GM19397 (cell line): ENCODE results near the gene SLC39A6.
"Not testable (repeated sequence)": the region's sequence is repeated elsewhere in the genome, so short reads cannot be mapped to it uniquely, and the experiment has no call there.

Source experiments
- ATAC-seq: cut with Tn5 transposase; IDR thresholded peaks from one replicate; pipeline ENCODE4 v1.9.1; 2021; ENCODE audit warnings: mild to moderate bottlenecking, moderate library complexity; ENCODE audit not compliant: unreplicated experiment

The SLC39A6 gene

GRCh38 chr18:36064809-36065079, 64.4 kb downstream of the SLC39A6 start:
- ATAC-seq = not testable (repeated sequence)

GRCh38 chr18:36064027-36064808, 64.9 kb downstream of the SLC39A6 start:
- no peak for ATAC-seq

GRCh38 chr18:36058674-36059073, 70.5 kb downstream of the SLC39A6 start:
- no peak for ATAC-seq
